Measurements from ENCODE around the gene CAMK4.

The CAMK4 gene

GRCh38 chr5:111488353-111488752 is 264.2 kb downstream of the CAMK4 start:
- no peak for DNase-seq (ENCODE audit: low spot score)
- no peak for TF ChIP-seq CTCF (IDR thresholded peaks at IDR 0.05; ENCODE audit: extremely low read depth, insufficient read depth, missing control alignments)
- in situ Hi-C loops (cut with MboI; ENCODE audit: low pct_unique_long_range_greater_than_20kb, low sequenced_read_pairs, unreplicated experiment), result no loop called here

- DNase-seq (ENCODE audit: low spot score), result no peak
- in situ Hi-C loops (cut with MboI; ENCODE audit: low pct_unique_long_range_greater_than_20kb, low sequenced_read_pairs, unreplicated experiment), result no loop called here
- TF ChIP-seq CTCF (IDR thresholded peaks at IDR 0.05; ENCODE audit: extremely low read depth, insufficient read depth, missing control alignments), result no peak
These were observed 268.8 kb downstream of the CAMK4 start for GRCh38 chr5:111493031-111493430.

GRCh38 chr5:111494355-111494999 is 270.3 kb downstream of the CAMK4 start:
- no peak for TF ChIP-seq CTCF (IDR thresholded peaks at IDR 0.05; ENCODE audit: extremely low read depth, insufficient read depth, missing control alignments)

GRCh38 chr5:111495159-111495558 is 271.0 kb downstream of the CAMK4 start:
- no peak for TF ChIP-seq CTCF (IDR thresholded peaks at IDR 0.05; ENCODE audit: extremely low read depth, insufficient read depth, missing control alignments)
- DNase-seq (ENCODE audit: low spot score), result no peak
- in situ Hi-C loops (cut with MboI; ENCODE audit: low pct_unique_long_range_greater_than_20kb, low sequenced_read_pairs, unreplicated experiment), result no loop called here

More at GRCh38 chr5:111494355-111494999, 270.3 kb downstream of the CAMK4 start:
- in situ Hi-C loops (cut with MboI; ENCODE audit: low pct_unique_long_range_greater_than_20kb, low sequenced_read_pairs, unreplicated experiment), result no loop called here
- DNase-seq (ENCODE audit: low spot score), result no peak

- in situ Hi-C loops (cut with MboI; ENCODE audit: low pct_unique_long_range_greater_than_20kb, low sequenced_read_pairs, unreplicated experiment), result no loop called here
- DNase-seq (ENCODE audit: low spot score), result no peak
- no peak for TF ChIP-seq CTCF (IDR thresholded peaks at IDR 0.05; ENCODE audit: extremely low read depth, insufficient read depth, missing control alignments)
These were observed 274.2 kb downstream of the CAMK4 start for GRCh38 chr5:111498346-111498745.

- in situ Hi-C loops (cut with MboI; ENCODE audit: low pct_unique_long_range_greater_than_20kb, low sequenced_read_pairs, unreplicated experiment), result no loop called here
- TF ChIP-seq CTCF (IDR thresholded peaks at IDR 0.05; ENCODE audit: extremely low read depth, insufficient read depth, missing control alignments), result no peak
- no peak for DNase-seq (ENCODE audit: low spot score)
These were observed 278.8 kb downstream of the CAMK4 start for GRCh38 chr5:111502956-111503355.

Measured in GM13977 (cell line).